ENCODE results near the gene ZSWIM6.

- no peak for TF ChIP-seq CTCF (IDR thresholded peaks at IDR 0.05 in 4 of 5, conservative IDR thresholded peaks at IDR 0.05 in 1 of 5)
- TF ChIP-seq POLR2A (IDR thresholded peaks at IDR 0.05), result no peak
Measured at GRCh38 chr5:61289669-61290306, 42.3 kb upstream of the ZSWIM6 start.
